Measurements from ENCODE around the gene CACFD1.

The CACFD1 gene

DNA sequence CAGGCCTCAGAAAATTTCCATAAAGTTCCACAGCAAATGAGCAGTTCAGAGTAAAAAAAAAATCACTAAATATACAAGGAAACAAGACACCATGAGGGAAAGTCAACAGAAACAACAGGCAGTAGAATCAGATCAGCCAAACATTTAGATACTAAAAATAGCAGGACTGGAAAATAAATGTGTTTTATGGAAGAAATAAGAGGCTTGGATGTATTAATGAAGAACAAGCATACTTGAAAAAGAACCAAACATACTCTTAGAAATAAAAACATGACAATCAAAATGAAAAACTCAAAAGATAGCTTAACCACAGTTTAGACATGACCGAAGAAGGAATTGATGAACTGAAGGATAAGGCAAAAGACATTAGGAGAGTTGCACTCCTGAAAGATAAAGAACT, 42.3 kb downstream of the CACFD1 start:
- DNase-seq (ENCODE audit: low spot score): no peak

DNA sequence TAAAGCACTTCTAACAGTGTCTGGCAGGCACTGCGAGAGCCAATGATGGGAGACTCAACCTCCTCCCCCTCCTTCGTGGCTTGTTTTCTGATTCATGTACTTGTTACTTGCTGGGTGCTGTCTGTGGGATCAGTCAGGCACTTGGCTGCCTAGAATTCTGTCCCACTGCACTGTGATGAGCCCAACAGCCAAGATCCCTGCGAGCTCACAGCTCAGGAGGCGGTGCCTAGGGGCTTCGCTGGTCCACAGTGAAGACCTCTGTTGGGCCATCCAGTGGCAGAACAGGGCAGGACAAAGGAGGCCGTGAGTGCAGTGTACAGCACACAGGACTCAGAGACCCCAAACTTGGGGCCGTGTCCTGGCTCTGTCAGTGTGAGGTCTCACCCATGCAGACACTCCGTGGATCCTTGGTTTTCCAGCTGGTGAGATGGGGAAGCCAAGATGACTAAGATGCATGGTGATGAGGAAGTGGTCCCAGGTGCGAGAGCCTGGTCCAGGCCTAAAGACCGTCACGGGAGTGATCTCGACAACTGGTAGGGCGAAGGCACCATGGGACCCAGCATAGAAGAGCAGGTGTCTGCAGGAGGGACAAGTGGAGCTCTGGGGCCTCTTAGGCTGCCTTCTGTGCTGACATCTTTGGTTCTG, 45.5 kb downstream of the CACFD1 start:
- DNase-seq (ENCODE audit: low spot score): no peak

DNA sequence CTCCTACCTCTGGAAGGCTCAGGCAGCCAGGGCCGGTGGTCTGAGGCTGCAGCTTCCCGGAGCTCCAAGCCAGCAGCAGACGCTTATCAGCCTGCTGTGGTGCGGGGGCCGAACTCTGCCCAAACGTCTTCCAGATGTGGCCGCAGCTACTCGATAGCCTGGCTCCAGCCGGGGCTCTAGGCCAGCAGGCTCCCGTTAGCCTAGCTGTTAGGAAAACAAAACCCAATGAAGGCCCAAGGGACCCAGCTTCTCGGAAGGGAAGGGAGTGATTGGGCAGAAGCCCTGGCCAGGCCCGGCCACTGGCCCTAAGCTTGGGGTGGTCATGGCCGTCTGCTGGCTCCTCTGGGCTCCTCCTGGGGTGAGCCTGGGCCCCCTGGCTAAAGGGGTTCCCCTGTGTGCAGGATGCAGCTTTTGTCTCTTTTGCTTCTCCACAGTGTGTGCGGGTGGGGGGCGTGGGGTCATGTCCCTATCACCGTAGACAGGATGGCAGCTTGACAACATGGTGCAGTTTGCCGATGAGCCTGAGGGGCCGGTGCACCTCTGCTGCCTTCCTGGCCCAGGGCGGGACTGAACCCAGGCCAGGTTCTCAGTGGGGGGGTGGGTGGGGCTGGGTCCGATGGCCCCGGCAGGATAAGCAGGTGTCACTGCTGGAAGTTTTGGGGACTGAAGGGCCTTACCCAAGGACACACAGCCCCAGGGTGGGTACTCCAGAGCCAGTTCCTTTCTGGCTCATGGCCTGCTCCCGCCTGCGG, 46.3 kb downstream of the CACFD1 start:
- DNase-seq (ENCODE audit: low spot score): no peak

DNA sequence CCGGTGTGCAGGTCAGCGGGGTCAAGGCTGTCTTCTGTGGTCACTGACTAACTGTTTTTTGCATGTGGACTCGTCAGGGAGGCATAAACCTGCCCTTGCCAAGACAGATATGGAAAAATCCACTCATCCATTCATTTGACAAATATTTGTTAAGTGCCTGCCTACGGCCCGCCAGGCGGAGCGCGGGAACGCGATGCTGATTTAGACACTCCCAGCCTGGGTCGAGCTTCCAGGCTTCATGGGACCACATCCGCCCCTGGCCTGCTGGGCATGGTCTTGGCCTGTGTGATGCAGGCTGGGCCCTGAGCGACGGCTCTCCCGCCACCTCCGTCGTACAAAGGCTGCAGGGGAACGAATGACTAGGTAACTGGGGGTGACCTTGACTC, 46.9 kb downstream of the CACFD1 start:
- peak; percentile 69 for DNase-seq (ENCODE audit: low spot score)

DNA sequence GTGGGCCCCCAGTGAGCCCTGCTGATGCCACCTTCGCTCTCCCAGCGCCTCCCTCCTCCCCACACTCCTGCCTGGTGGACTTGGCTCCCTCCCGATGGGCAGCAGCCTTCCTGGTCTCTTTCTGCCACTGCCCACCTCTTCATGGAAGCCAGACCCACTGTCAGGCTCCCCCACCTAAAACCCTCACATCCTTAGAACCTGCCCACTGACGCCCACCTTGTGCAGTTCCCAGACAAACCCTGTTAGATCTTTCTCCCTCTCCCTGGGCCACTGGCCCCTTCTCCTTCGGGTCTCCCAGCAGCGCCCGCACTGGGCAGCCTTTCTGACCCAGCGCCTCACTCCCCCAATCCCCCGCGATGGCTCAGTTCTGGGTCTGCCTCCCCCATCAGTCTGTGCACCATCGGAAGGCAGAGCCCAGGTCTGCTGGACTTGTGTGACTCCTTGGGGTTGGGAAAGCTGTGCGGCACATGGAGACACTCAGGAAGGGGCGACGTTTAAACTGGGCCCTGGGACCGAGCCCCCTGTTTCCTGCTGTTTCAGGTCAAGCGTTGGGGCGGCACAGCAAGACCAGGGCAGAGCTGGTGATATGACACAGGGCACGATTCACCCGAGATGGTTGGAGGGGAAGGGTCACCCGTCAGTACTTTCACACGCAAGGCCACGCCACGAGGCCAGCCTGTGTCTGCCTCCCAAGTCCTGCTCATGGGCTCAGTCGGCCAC, 47.6 kb downstream of the CACFD1 start:
- no peak for DNase-seq (ENCODE audit: low spot score)

DNA sequence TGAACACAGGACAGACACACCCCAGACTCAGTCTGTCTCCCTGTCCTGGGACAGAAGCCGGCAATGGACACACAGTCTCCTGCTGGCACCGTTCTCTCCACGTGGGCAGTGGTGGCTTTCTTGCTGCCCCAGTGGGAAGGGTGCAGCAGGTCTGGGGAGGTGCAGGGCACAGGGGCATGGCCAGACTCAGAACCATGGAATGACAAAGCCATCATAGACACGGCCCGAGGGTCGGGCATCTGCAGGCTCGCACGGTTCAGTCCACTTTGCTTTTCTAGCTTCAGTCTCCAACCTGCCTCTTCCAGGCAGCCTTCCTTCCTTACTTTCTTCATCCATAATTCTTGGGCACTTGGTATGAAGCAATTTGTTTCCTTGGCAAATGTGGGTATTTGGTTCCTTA, 48.3 kb downstream of the CACFD1 start:
- DNase-seq (ENCODE audit: low spot score): no peak

DNA sequence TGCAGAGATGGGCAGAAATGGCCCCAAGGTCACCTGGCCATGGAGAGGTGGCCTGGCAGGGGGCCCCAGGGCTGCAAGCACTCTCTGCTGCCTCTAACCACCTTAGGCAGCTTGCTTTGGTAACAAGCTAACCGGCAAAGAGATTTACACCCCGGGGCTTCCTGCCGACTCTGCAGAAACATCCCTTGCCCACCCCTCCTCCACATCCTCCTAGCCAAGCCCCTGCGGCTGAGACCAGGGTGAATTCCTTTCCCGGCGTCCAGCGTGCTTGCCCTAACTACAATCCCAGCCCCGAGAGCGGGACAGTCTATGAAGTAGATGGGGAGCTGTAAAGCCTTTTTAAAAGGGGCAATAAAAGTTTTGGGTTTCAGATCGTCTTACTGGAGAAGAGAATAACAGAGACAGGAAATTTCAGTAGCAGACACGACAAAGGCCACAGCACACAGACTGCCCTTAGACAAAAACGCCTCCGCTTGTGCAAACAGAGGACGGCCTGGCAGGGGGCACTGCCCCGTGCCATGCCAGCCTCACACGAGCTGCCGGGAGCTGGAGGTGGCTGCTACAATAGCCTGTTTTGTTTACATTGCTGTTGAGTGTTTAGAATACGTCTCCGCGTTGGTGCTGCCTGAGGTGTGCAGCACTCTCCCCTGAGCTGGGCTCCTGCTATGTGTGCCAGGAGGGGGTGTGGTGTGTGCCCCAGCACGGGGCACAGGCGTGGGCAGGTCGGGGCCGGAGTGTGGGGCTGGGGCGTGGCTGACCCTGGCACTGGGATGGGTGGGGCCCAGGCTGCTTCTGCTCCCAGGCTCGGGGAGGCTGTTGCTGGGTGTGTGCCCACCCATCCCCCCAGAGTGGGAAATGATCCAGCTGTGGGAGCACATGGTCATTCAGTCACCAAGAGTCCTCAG, 49.7 kb downstream of the CACFD1 start:
- no peak for DNase-seq (ENCODE audit: low spot score)

DNA sequence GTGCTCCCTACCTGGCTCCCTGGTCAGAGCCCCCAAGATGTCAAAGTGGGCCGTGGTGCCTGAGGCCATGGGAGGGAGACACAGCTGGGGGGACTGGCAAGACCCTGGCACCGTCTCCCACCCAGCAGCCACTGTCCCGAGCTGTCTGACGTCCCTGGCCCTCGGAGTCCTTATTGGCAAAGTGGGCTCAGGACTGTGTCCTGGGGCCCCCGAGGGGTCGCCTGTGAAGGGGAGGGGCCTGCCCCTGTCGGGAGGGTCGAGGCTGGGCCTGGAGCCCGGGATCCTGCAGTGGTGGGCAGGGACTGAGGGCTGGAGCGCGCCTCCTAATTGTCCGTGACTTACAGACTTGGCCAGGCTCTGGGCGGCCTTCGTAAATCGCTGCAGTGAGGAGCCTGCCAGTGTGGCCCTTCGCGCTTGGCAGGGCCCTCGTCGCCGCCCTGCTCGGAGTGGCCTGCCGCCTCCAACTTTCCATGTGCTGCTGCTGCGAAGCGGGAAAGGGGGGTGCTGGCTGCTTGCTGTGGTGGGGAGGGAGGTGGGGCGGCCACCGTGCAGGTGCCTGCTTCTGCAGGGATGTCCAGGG, 51.2 kb downstream of the CACFD1 start:
- DNase-seq (ENCODE audit: low spot score): no peak

DNA sequence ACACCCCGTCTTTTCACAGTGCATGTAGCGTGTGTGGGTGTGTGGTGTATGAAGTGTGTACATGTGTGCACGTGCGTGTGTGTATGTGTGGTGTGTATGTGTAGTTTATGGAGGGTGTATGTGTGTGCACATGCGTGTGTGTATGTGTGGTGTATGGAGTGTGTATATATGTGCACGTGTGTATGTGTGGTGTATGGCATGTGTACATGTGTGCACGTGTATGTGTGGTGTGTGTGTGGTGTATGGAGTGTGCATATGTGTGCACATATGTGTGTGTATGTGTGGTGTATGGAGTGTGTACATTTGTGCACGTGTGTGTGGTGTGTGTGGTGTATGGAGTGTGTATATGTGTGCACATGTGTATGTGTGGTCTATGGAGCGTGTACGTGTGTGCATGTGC, 51.8 kb downstream of the CACFD1 start:
- no peak for DNase-seq (ENCODE audit: low spot score)

DNA sequence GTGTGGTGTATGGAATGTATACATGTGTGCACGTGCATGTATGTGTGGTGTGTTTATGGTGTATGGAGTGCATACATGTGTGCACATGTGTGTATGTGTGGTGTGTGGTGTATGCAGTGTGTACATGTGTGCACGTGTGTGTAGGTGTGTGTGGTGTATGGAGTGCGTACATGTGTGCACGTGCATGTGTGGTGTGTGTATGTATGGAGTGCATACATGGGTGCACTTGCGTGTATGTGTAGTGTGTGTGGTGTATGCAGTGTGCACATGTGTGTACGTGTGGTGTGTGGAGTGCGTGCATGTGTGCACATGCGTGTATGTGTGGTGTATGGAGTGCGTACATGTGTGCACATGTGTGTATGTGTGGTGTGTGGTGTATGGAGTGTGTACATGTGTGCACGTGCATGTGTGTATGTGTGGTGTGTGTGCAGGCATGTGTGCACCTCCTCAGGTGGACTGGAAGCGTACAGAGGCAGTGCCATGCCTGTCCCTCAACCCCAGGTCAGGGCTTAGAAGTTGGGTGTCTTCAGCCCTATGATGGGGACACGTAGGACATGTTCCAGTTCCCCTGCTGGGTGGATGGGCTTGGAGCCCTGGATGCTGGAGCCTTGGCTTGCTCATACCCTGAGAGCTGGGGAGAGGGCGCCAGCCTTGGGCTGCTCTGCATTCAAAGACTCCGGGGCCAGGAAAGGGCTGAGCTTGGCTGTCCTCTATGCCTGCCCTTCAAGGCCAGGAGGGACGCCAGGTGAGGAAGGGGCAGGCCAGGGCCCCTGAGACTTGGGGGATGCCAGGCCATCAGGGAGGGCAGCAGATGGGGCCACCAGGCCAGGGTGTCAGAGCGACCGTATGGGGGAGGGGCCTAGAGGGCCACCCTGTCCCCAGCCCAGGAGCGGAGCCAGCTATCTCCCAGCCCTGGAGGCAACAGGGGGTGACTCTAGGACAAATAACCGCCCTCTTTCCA, 52.8 kb downstream of the CACFD1 start:
- no peak for DNase-seq (ENCODE audit: low spot score)

DNA sequence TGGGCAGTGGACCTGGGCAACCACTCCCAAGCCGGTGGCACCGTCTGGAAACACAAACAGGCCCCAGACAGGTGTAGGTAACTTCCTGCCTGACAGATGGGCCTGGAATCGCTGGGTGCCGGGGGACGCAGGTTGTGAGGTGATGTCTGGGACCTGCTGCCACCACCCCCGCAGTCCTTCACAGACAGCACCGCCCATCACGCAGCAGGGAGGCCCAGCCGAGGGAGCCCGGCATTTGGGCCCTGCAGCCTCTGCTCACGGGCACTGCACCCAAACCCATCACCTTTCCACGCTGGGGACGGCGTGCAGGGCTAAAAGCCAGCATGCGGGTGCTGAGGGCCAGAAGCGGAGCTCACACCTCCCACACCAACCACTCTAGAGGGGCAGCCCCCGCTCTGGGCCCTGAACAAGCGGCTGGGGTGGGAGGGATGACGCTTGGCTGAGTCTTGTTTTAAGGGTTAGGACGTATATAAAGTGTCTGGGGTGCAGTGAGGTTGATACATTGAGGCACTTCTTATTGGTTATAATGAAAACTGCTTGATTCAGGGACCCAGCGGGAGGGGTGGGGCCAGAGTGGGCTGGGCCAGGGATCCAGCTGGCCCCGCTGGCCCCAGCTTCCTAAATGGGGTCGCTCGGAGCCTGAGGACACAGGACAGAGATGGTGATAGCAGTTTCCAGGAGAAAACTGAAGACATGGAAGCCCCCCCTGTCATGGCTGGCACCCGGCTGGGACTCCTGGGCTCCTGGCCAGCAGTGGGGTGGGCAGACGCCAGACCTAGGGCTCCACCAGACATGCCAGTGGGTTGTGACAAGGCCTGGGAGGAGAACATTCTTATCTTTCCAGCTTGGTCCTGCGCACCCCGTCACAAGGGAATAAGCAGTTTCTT, 53.7 kb downstream of the CACFD1 start:
- DNase-seq (ENCODE audit: low spot score): no peak

DNA sequence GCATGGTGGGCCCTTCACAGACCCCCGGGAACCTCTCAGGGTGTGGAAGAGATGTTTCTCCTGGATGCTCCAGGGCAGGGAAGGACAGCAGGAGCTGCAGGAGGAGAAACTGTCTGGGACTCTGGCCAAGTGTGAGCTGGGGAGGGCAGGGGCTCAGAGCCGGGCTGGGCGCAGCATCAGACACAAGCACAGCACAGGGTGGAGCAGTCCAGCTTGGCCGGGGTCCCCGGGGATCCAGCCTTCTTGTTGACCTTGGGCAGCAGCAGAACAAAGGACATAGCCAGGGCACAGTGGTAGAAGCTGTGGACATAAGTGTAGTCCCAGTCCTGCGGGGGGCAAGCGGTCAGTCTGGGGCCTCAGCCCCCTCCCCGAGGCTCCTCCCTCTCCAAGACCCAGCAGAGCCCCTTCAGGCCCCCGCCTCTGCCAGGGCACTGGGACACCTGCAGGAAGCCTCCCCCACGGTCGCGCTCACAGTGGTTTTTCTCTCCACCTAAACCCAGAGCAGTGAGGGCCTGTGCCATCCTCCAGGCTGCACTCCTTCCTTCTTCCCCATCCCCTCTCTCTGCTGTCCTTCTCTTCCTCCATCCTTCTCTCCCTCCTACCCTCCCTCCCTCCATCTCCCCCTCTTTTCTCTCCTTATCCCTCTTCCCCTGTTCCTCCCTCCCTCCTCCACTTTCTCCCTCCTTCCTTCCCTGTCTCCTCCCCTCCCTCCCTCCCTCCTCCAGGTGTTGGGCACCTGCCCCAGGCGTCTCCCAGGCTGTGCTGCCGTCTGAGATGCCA, 54.9 kb downstream of the CACFD1 start:
- no peak for DNase-seq (ENCODE audit: low spot score)

DNA sequence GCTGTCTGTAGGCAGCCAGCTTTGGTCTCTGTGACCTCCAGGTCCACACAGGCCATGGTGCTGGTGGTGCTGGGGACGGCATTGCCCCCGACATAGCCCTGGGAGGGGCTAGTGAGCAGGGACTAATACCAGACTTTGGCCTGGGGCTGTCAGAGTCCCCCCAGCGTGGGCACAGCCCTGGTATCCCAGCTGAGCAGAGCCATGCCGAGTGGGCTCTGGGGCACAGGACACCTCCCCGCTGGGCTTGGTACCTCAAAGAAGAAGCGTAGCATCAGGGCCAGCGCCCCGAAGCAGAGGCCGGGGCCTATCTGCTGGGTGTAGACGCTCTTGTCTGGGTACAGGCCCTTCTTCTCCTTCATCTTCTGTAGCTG, 55.4 kb downstream of the CACFD1 start:
- no peak for DNase-seq (ENCODE audit: low spot score)

DNA sequence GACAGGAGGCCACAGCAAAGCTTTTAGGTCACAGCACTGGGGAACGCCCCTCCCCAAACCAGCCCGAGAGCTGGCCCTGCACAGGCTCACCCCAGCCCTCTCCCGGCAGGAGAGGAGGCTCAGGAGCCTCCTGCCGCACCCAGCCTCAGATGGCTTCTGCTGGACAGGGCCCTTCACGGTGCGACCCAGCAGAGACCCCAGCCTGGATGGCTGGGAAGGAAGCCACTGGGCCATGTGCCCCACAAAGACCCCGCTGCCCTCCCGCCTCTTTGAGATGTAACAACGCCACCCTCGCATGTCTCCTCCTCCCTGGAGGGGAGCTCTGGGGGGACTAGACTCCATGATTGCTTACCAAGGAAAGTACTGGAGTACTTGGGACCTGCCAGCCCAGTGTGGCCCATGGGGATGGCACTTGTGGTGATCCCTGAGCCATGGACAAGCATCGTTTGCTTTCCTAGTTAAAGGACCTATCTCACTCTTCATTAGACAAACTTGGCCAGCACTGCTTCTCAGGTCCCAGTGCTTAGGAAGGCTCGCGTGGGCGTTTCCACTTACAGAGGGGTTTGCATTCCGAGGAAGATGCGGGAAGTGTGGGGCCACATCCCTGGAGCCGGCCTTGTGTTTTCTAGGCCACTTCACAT, 56.0 kb downstream of the CACFD1 start:
- DNase-seq (ENCODE audit: low spot score): no peak

DNA sequence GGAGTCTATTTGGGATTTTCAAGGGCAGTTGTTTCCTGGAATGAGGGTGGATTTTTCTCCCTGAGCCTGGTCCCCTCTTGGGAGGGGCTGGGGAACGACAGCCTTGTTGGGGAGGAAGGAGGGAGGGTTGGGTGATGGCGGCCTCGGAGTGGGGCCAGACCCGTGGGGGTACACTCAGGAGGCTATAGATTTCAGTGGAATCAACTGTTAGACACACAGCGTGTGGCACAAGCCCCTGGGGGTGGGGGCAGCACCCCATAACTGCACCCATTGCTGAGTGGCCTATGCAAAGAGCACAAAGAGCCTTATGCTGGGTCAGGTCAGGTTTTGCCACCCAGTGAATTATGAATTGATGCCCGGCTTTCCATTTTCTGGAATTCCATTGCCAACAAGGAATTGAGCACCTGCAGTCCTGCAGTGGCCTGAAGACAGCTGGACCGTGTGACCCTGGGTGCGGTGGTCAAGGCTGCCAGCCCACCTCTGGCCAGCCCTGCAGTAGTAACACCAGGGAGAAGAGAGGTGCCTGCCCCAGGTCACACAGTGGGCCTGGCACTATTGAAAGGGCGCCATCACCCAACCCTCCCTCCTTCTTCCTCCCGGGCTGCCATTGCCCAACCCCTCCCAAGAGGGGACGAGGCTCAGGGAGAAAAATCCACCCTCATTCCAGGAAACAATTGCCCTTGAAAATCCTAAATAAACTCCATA, 56.6 kb downstream of the CACFD1 start:
- no peak for DNase-seq (ENCODE audit: low spot score)

DNA sequence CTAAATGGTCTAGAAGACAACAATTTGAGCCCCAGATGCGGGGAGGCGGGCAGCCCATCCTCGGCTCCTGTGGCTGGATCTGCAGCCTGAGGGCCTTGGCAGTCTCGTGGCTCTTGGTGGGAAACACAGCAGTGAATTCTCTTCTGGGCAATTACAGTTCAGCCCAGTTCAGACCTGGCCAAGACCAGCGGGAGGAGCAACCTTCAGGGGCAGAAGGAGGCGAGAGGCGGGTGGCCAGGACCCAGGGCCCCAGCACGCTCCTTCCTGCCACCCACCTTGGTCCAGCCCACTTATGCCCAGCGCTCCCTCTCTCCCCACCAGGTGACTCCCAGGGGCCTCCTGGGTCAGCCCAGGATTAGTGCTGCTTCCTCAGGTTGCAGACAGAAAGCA, 57.2 kb downstream of the CACFD1 start:
- no peak for DNase-seq (ENCODE audit: low spot score)

DNA sequence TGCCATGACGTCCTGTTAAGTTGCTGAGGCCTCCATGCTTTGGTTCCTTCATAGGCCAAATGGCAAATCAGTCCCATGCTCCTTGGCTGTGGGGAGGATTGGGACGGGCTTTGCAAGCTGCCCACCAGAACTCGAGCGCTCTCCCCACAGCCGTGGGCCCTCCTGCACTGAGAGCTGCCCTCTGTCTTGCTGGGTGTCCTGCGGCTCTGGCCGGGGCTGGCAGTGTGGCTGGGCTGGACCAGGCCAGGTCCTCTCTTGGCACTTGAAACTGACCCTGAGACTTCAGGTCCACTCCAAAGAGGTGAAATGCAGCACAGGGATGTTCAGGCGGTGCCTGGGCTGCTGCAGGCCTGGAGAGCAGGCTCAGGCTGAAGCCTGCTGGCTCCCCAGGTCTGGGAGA, 57.9 kb downstream of the CACFD1 start:
- DNase-seq (ENCODE audit: low spot score): no peak

DNA sequence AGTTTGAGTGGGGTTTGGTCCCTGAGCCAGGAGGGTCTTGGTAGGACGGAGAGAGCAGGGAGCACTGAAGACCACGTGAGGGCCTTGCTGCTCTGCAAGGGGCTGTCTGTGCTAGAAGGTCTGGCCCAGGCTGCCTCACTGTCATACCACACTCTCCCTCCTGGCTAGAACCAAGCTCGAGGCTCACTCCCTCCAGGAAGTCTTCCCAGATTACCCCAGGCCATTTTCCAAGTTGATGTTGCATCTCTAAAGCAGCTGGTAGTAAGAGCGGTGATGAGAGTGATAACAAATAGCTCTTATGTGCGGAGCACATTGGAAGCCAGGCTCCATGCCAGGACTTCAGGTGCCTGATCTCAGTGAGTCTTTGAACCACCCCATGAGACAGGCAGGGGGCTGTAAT, 58.4 kb downstream of the CACFD1 start:
- no peak for DNase-seq (ENCODE audit: low spot score)
